HG02642 (cell line): ENCODE results near the gene POLR1C.
"Not testable (repeated sequence)": the region's sequence is repeated elsewhere in the genome, so short reads cannot be mapped to it uniquely, and the experiment has no call there.

Experiments used
- ATAC-seq: cut with Tn5 transposase; IDR thresholded peaks from one replicate; pipeline ENCODE4 v1.9.1; 2021; ENCODE audit warnings: mild to moderate bottlenecking; ENCODE audit not compliant: unreplicated experiment, poor library complexity

The POLR1C gene

DNA sequence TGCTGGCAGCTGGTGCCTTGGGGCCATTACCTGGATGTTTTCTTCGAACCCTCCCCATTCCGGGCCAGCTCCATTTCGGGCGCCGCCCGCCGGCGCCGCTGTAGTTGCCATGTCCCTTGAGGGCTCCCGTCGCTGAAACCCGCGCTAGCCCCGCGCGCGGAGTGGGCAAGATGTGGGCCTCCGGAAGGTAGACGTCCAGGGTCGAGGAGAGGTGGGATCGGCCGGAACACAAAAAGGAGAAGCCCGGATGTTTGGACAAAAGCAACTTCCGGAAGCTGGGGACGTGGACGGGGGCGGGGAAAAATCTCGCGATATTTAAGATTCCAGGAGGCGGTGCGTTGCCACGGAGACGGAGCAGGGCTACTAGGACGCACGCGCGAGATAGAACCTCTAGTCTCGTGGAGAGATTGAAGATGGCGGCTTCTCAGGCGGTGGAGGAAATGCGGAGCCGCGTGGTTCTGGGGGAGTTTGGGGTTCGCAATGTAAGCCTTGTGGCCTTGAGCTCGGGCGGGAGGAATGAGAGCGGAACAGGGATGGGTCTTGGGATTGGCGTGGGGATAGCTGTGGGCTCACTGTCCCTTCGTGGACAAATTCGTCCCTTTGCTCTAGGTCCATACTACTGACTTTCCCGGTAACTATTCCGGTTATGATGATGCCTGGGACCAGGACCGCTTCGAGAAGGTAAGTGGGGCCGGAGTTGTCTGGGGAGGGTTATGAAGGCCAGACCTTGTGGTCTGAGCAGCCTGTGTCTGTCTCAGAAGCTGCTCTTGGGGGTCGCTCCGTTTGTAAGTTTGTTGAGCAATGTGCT, at the start of gene POLR1C, which contains the start of gene YIPF3:
TSS of gene POLR1C (plus strand) at position 393 of the 808 bp plus-strand sequence. CDS start at position 414, 21 bp downstream.
TSS of gene YIPF3 (minus strand) at position 230 of the 808 bp plus-strand sequence. CDS start at position 111, 119 bp downstream.
- ATAC-seq, result peak; percentile 87

- ATAC-seq, result not testable (repeated sequence)
Measured at GRCh38 chr6:43467265-43467664, 49.6 kb upstream of the POLR1C start.

DNA sequence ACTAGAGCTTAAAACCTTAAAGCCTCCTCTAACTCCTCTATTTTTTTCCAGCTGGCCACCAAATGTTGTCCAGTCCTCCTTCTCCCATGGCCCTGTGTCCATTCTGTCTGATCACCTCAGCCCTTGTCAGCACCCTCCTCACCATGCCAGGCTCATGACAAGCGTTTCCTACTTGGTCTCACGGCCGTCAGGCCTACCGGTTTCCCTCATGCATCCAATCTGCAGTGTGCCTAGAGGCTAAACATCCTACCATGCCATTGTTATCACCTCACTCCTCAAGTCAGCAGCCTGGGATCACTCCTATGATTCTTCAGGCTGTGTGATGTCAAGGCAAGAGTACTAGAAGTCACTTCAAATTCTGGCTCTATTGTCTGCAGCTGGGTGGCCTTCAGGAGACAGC, 49.1 kb upstream of the POLR1C start:
- no peak for ATAC-seq

DNA sequence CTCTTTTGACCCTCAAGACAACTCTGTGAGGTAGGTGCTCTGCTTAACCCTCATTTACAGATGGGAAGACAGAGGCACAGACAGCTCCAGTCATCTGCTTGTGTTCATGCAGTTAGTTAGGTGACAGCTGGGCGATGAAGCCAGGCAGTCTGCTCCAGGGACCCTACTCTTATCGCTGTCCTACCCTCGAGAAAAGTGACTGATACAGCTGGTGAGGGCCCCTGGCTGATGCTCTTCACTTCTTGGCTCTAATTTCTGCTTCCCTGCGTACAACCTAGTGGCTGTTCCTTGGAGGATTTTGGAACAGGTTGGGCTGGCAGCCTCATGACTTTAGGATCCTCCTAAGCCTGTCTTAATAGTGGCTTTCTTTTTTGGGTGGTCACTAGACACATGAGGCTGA, 48.6 kb upstream of the POLR1C start:
- no peak for ATAC-seq

GRCh38 chr6:43468748-43469681, 47.9 kb upstream of the POLR1C start:
- ATAC-seq, result no peak

GRCh38 chr6:43469947-43470346, 46.9 kb upstream of the POLR1C start:
- ATAC-seq, result no peak

- ATAC-seq, result no peak
Measured at GRCh38 chr6:43471399-43471798, 45.5 kb upstream of the POLR1C start.

GRCh38 chr6:43472515-43472914, 44.4 kb upstream of the POLR1C start:
- no peak for ATAC-seq

DNA sequence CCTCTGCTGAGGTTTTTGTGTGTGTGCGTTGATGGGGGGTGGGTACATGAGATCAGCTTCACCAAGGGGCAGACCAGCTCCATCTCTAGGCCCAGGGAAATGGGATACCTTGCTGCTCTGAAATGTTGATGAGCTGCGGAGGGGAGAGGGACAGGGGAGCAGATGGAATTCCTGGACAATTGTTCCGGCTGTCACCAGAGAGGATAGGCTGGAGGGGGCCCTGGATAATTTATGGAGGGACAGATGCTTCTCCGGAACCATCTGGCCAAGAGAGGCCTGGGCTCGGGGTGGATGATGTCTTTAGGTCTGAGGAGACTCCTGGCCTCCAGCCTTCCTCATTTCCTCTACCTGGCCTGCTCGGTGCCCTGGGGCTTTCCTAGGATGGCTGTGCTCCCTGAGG, 41.4 kb upstream of the POLR1C start:
- no peak for ATAC-seq

DNA sequence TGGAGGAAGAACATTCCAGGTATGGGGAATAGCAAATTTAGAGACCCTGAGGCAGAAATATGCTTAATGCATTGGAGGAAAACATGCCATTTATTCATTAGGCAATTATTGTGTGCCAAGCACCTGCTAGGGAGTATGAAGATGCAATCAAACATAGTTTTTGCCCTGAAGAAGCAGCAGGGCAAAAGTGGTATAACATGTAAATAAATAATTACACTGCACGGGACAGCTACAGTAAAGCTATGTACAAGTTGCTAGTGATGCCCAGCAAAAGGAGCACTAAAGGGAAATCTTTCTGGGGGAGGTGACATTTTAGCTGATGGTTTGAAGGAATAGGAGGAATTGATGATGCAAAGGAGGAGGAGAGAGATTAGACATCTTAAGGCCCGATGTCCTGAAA, 40.1 kb upstream of the POLR1C start:
- no peak for ATAC-seq

- peak; percentile 98 for ATAC-seq
Measured at GRCh38 chr6:43477235-43478007, 39.5 kb upstream of the POLR1C start, which contains the start of gene TJAP1. TJAP1 (plus strand) TSS chr6:43477570; CDS start chr6:43499002, 21,432 bp downstream.

DNA sequence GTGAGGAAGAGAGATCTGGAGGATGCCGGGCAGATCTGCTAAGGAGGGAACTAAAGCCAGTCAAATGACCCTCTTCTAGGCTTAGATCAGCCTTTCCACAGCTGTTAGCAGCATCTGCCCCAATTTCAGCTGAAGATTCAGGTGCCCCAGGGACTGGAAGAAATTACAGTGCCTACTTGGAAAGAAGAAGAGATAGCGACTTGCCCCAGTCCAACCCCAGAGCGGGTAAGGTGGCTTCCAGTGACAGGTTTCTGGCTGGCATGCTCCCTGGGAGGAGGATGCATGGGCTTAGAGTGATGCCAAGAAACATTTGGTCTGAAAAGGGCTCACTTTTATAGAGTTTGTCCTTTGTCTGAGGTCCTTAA, 38.9 kb upstream of the POLR1C start:
- ATAC-seq, result no peak

DNA sequence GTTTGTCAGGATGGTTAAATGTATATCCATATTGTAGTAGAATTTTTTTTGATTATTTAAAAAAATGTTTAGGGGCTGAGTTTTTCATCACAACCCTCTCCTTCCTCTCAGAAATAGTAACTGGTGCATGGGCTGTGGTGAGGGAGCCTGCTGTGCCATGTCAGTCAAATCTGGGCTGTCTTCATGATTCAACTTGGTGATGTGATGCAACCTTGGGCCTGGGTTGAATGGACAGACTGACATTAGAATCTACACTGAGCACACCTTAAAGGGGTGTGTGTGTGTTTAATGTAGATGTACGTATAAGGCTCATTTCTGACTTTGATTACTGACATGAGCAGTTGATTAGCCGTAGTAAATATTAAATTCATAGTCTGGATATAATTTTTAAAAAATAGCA, 35.8 kb upstream of the POLR1C start:
- no peak for ATAC-seq

DNA sequence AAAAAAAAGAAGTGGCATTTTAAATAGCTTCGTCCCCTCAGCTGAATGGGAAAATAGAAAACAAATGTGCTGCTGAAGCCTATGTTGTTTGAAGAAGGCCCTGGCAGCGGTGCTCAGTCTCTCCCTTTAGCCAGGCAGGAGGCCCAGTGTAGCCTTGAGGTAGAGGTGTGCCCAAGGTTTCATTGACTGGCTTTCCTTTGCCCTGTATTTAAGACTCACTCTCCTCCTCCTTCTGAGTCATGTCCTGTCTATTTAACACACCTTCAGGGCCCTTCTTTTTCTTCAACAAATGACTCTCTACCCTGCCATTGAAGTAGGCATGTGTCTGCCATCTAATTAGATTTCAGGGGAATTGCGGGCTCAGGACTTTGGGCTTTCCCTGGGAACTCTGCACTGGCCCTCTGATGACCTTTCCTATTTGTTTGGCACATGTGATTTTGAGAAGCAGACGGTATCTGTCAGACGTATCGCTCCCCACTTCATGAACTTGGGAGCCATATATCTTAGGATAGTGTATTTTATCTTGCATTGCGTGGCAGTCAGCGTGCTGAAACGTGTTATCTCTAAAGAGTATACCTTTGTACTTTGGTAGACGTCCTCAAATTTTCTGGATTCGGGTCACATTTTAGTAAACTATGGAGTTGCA, 35.2 kb upstream of the POLR1C start:
- no peak for ATAC-seq

DNA sequence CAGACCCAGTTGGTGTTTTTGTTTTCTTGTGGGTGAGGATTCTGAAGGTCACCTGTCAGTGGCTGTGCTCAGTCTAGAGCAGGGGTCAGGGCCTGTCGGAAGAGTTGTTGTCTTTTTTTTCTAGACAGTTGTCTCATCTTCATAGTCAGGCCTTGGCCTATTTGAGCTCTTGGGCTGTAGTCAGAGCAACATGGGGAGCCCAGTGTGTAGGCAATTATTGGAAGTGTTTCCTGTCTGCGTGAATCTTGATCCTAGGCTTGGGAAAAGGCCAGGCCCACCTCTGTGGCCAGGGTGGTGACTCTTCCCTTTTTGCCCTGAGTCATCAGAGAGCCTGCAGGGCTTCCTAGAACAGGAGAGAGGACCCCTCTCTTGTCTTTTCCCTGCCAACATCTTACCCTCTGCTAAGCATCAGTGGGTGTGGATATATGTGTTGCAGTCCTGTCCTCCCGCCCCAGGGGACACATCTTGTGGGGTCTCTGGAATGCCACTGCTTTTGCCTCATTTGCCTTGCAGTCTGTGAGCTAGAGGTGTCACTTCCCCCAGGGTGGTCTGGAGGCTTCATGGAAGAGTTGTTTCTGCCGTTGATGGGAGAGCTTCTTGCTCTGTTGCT, 28.1 kb upstream of the POLR1C start:
- ATAC-seq, result no peak

- ATAC-seq, result no peak
Measured at GRCh38 chr6:43489277-43490072, 27.4 kb upstream of the POLR1C start.

DNA sequence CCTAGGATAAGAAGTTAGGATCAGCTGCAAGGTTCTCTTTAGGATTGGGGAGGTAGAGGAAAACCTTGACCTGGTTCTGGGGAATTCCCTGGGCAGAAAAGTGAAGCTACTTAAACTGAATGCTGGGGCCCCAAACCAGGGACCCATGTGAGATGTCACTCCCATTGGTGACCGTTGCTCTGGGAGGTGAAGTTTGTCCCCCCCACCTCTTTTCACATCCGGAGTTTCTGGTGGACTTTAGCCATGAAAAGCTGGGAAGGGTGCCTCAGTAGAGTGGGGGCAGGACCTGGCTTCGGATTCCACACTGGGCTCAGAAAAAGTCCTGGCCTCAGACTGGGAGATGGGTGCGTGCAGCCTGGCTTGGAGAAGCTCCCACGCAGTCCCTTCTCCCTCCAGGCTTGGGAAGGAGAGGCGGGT, 26.4 kb upstream of the POLR1C start:
- ATAC-seq, result no peak

DNA sequence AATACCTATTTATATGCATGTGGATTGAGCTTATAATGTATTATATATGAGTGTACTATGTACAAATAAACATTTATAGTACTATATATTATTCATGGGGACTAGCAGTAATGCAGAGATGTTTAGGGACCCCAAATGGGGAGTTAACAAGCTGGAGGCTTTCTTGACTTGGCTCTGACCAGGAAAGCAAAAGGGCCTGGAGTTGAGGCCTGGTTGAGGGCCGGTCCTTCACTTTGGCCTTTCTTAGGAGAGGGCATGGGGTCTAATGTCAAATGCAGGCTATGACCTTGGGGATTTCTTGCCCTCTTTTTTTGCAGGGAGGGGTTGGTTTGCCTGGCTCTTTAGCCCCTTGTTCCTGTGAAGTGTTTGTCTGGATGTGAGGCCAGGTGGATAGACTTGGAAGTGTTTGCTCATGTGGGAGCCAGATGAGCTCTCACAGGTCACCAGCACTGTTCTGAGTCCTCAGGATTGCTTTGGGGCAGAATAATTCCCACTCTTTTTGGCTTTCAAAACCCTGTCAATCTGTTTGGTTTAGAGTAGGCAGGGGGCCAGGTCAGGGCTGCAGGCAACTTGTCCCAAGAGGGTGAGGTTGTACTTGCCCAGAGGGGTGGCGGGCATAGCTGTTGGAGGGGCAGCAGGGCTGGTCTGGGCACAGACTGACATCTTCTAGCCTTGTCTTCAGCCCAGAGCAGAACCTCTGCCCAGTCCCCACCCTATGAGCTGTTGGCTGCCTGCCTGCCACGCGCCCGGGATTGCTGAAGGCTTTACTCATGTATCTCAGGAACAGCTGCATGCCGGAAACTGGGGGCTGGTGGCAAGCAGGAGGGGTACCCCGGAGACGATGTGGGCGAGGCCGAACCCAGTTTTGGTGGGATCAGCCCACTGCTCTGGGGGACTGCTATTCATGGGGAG, 24.9 kb upstream of the POLR1C start:
- ATAC-seq, result no peak
